ENCODE results near the gene ANGPTL4. TPM values are rescaled to one million over a fixed set of nuclear protein-coding genes. Genes with fewer than 3 reads are reported as not detected.

Gene ANGPTL4
- total RNA-seq, 1 experiment from 2014 or later: 32.8 TPM

DNA sequence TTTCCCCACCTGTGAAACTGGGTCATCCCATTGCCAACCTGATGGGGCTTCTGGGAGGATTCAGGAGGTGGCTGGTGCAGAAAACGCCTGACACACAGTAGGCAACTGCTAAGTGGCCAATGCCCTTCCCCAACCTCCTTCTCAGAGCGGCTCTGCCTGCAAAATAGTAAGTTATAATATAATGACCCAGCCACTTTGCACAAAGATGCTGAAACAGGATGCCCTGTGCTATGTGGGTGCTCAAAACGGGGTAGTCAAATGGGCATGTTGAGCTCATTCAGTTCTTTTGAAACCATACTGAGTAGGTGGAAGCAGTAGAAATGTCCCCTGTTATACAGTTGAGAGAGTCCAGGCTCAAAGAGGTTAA lies 49.7 kb downstream of the ANGPTL4 start:
- no peak for DNase-seq (ENCODE audit: unreplicated experiment)
- TF ChIP-seq, protein P1, sequence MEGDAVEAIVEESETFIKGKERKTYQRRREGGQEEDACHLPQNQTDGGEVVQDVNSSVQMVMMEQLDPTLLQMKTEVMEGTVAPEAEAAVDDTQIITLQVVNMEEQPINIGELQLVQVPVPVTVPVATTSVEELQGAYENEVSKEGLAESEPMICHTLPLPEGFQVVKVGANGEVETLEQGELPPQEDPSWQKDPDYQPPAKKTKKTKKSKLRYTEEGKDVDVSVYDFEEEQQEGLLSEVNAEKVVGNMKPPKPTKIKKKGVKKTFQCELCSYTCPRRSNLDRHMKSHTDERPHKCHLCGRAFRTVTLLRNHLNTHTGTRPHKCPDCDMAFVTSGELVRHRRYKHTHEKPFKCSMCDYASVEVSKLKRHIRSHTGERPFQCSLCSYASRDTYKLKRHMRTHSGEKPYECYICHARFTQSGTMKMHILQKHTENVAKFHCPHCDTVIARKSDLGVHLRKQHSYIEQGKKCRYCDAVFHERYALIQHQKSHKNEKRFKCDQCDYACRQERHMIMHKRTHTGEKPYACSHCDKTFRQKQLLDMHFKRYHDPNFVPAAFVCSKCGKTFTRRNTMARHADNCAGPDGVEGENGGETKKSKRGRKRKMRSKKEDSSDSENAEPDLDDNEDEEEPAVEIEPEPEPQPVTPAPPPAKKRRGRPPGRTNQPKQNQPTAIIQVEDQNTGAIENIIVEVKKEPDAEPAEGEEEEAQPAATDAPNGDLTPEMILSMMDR (IDR thresholded peaks at IDR 0.05; ENCODE audit: unreplicated experiment): no peak
- TSS peak; percentile 34 for BruUV-seq (replicated peaks)
- no peaks in the 10 kb centered on the region for H3K36me3 Mint-ChIP-seq (ENCODE audit: insufficient read depth, unreplicated experiment)
- no peaks in the 10 kb centered on the region for H3K4me1 Mint-ChIP-seq (ENCODE audit: insufficient read depth, unreplicated experiment)
- H3K27me3 Mint-ChIP-seq (ENCODE audit: insufficient read depth, unreplicated experiment): no peaks in the 10 kb centered on the region
- no peaks in the 10 kb centered on the region for H3K9me3 Mint-ChIP-seq (ENCODE audit: unreplicated experiment)
- peak overlapping the region; percentile 41 for H3K4me3 Mint-ChIP-seq (ENCODE audit: unreplicated experiment)
- ChIA-PET CTCF (interaction anchor here (0.6 to 2.2 kb wide), 18 partner anchors 10 to 1241 kb away, joined by 3 to 20 read pairs (median 3); partner anchors contain the start of genes HNRNPM and RAB11B), POLR2A (interaction anchor here (0.7 to 3.8 kb wide), 12 partner anchors 10 to 100 kb away, joined by 3 to 45 read pairs (median 4); partner anchors contain the start of genes ANGPTL4, HNRNPM and ZNF414)
- H3K27ac Mint-ChIP-seq (ENCODE audit: low read depth, unreplicated experiment): no peak overlapping the region
- intact Hi-C loops (cut with micrococcal nuclease): loop anchor here (2.0 to 5.0 kb wide), 2 partner anchors 34 to 93 kb away; no protein-coding TSS in a partner anchor

DNA sequence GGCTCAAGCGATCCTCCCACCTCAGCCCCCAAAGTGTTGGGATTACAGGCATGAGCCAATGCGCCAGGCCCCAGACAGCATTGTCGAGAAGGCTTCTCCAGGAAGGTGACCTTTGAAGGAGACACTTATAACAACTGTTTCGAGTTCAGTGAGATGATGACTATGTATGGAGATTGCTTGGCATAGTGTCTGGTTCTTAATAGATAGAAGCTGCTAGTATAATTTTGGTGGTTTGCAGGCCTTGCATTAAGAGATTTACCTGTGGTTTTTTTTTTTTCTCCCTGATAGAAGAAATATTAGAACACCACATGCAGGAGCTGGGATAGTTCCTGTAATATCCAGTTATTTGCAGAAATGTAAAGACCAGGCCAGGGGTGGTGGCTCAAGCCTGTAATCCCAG lies 52.8 kb downstream of the ANGPTL4 start:
- intact Hi-C loops (cut with micrococcal nuclease): no loop called here
- no peaks in the 10 kb centered on the region for H3K27me3 Mint-ChIP-seq (ENCODE audit: insufficient read depth, unreplicated experiment)
- H3K27ac Mint-ChIP-seq (ENCODE audit: low read depth, unreplicated experiment): no peak overlapping the region
- H3K4me1 Mint-ChIP-seq (ENCODE audit: insufficient read depth, unreplicated experiment): no peaks in the 10 kb centered on the region
- H3K9me3 Mint-ChIP-seq (ENCODE audit: unreplicated experiment): no peaks in the 10 kb centered on the region
- CTCF ChIA-PET: no interaction called here
- no peak overlapping the region for H3K4me3 Mint-ChIP-seq (ENCODE audit: unreplicated experiment)
- POLR2A ChIA-PET: no interaction called here
- BruUV-seq (replicated peaks): no TSS peak
- no peaks in the 10 kb centered on the region for H3K36me3 Mint-ChIP-seq (ENCODE audit: insufficient read depth, unreplicated experiment)
- no peak for DNase-seq (ENCODE audit: unreplicated experiment)
- TF ChIP-seq, protein P1 (IDR thresholded peaks at IDR 0.05; ENCODE audit: unreplicated experiment): no peak

DNA sequence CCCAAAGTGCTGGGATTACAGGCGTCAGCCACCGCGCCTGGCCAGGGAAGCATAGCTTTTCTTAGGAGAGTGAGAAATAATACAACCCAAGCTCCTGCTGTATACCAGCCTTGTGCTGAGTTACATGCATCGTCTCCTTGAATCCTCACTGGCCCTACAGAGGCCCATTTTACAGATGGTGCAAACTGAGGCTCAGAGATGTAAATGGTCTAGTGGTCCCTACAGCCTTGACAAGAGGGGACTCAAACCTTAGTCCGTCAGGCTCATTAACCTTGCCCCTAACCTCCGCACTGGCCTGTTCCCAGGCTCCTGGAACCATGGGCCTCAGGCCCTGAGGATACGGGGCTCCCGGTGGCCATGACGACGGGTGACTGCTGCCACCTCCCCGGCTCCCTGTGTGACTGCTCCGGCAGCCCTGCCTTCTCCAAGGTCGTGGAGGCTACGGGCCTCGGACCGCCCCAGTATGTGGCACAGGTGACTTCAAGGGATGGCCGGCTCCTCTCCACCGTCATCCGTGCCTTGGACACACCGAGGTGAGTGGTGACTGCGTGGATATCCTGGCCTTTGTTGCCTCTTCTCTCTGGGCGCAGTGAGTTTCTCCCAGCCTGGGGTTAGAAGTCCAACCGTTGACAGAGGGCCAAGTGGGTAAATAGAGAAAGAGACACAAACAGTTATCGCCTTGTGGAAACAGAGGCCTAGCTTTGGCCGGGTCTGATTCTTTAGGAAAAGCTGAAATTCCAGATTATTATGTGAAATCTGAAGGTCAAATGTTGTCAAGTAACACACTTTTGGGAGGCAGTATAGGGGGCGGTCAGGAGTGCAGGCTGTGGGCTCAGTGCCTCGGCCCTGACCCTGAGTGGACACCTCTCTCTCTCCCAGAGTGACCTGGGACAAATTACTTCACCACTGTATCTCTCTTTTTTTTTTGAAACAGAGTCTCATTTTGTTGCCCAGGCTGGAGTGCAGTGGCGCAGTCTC lies 57.8 kb downstream of the ANGPTL4 start:
- Mint-ChIP-seq H3K27me3 (ENCODE audit: insufficient read depth, unreplicated experiment) (no peaks in the 10 kb centered on the region), H3K36me3 (ENCODE audit: insufficient read depth, unreplicated experiment) (no peaks in the 10 kb centered on the region), H3K4me3 (ENCODE audit: unreplicated experiment) (no peak overlapping the region), H3K4me1 (ENCODE audit: insufficient read depth, unreplicated experiment) (no peaks in the 10 kb centered on the region), H3K27ac (ENCODE audit: low read depth, unreplicated experiment) (no peak overlapping the region), H3K9me3 (ENCODE audit: unreplicated experiment) (no peaks in the 10 kb centered on the region)
- DNase-seq (ENCODE audit: unreplicated experiment): no peak
- intact Hi-C loops (cut with micrococcal nuclease): no loop called here
- ChIA-PET CTCF (interaction anchor here (0.6 to 2.5 kb wide), 4 partner anchors 8 to 67 kb away, joined by 3 to 15 read pairs (median 4); partner anchors contain the start of gene MARCHF2), POLR2A (interaction anchor here (0.6 to 3.3 kb wide), 2 partner anchors 24 kb away, joined by 6 to 42 read pairs; partner anchors contain the start of gene HNRNPM)
- TF ChIP-seq, protein P1 (IDR thresholded peaks at IDR 0.05; ENCODE audit: unreplicated experiment): no peak
- BruUV-seq (replicated peaks): no TSS peak

DNA sequence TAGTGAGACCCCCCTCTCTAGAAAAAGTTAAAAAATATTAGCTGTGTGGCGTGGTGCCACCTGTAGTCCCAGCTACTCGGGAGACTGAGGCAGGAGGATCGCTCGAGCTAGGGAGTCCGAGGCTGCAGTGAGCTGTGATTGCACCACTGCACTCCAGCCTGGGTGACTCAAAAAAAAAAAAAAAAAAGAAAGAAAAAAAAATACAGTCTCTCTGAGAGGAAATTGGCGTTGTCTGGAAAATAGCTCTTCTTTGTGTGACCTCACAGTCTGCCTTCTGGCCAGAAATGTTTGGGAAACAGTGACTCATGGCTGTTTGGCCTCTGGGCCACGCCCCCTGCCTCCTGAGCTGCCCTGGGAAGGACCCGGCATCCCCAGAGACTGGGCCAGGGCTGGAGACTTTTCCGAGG lies 59.9 kb downstream of the ANGPTL4 start:
- CTCF ChIA-PET: interaction anchor here (0.5 to 2.8 kb wide), 7 partner anchors 10 to 1664 kb away, joined by 3 to 15 read pairs (median 4); partner anchors contain the start of gene MARCHF2
- TF ChIP-seq, protein P1 (IDR thresholded peaks at IDR 0.05; ENCODE audit: unreplicated experiment): no peak
- no TSS peak for BruUV-seq (replicated peaks)
- peak; percentile 99 for DNase-seq (ENCODE audit: unreplicated experiment)
- H3K4me3 Mint-ChIP-seq (ENCODE audit: unreplicated experiment): no peak overlapping the region
- peak overlapping the region; percentile 57 for H3K27ac Mint-ChIP-seq (ENCODE audit: low read depth, unreplicated experiment)
- no peaks in the 10 kb centered on the region for H3K36me3 Mint-ChIP-seq (ENCODE audit: insufficient read depth, unreplicated experiment)
- intact Hi-C loops (cut with micrococcal nuclease): loop anchor here (1.0 kb wide), 1 partner anchor 20 kb away; the partner anchor contains the start of gene HNRNPM
- H3K9me3 Mint-ChIP-seq (ENCODE audit: unreplicated experiment): no peaks in the 10 kb centered on the region
- H3K27me3 Mint-ChIP-seq (ENCODE audit: insufficient read depth, unreplicated experiment): no peaks in the 10 kb centered on the region
- H3K4me1 Mint-ChIP-seq (ENCODE audit: insufficient read depth, unreplicated experiment): no peaks in the 10 kb centered on the region
- POLR2A ChIA-PET: interaction anchor here (0.6 to 3.3 kb wide), 8 partner anchors 9 to 1695 kb away, joined by 3 to 42 read pairs (median 4); partner anchors contain the start of genes HNRNPM, MARCHF2, NDUFA7 and RAB11B

All from MCF 10A (cell line).